IPS-20b (cell line): Measurements from ENCODE around the gene PICALM.
"Not testable (repeated sequence)": the region's sequence is repeated elsewhere in the genome, so short reads cannot be mapped to it uniquely, and the experiment has no call there.

Experiments
- H3K27ac ChIP-seq: one replicate; pipeline ENCODE4 v1.5.1; 2013; ENCODE audit warnings: low read length
- H3K27me3 ChIP-seq: 2 replicates; pipeline ENCODE4 v1.6.1; 2013; ENCODE audit warnings: mild to moderate bottlenecking, low read length, inconsistent platforms; ENCODE audit not compliant: insufficient read depth
- H3K36me3 ChIP-seq: 2 replicates; pipeline ENCODE4 v1.6.1; 2013; ENCODE audit warnings: low read depth, mild to moderate bottlenecking, inconsistent platforms, low read length, moderate library complexity; ENCODE audit not compliant: insufficient read depth
- H3K4me1 ChIP-seq: 2 replicates; pipeline ENCODE4 v1.6.1; 2013; ENCODE audit warnings: mild to moderate bottlenecking, control low read depth, inconsistent platforms, low read length, moderate library complexity; ENCODE audit not compliant: insufficient read depth
- H3K4me3 ChIP-seq: 2 replicates; pipeline ENCODE4 v1.5.1; 2013; ENCODE audit warnings: mild to moderate bottlenecking, low read length, inconsistent platforms
- H3K9ac ChIP-seq: 2 replicates; pipeline ENCODE4 v1.6.1; 2013; ENCODE audit warnings: low read depth, mild to moderate bottlenecking, inconsistent platforms, low read length, moderate library complexity
- H3K9me3 ChIP-seq: 2 replicates; pipeline ENCODE4 v1.6.1; 2013; ENCODE audit warnings: mild to moderate bottlenecking, low read depth, low read length, inconsistent platforms; ENCODE audit not compliant: insufficient read depth

PICALM gene, protein sequence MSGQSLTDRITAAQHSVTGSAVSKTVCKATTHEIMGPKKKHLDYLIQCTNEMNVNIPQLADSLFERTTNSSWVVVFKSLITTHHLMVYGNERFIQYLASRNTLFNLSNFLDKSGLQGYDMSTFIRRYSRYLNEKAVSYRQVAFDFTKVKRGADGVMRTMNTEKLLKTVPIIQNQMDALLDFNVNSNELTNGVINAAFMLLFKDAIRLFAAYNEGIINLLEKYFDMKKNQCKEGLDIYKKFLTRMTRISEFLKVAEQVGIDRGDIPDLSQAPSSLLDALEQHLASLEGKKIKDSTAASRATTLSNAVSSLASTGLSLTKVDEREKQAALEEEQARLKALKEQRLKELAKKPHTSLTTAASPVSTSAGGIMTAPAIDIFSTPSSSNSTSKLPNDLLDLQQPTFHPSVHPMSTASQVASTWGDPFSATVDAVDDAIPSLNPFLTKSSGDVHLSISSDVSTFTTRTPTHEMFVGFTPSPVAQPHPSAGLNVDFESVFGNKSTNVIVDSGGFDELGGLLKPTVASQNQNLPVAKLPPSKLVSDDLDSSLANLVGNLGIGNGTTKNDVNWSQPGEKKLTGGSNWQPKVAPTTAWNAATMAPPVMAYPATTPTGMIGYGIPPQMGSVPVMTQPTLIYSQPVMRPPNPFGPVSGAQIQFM

DNA sequence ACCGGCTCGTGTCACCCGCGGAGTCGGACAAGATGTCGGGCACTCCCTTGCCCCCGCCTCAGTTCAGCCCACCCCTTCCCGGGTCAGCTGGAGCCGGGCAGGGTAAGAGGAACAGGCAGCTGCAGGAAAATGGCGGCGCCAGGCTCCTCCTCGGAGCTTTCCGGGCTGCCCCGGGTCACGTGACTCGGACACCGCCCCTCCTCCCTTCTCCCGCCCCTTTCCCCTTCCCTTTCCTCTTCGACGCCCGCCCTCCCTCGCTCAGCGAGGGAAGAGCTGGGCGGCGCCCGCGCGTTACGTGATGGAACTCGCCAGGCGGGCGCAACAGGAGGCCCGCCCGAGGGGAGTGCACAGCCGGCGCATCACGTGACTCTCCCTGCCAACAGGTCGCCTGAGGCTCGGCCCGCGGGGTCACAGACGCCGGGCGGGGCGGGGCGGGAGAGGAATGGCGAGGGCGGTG, at the start of gene PICALM:
PICALM (minus strand) TSS at position 134 of the 457 bp plus-strand sequence. CDS start 304 bp downstream, outside the sequence.
- Histone ChIP-seq H3K36me3 (no peaks in the 10 kb centered on the region), H3K27ac (peak within 1 kb of the TSS; percentile 69), H3K4me1 (peaks cover 25% of the 10 kb centered on the region), H3K4me3 (peak within 1 kb of the TSS; percentile 92), H3K9ac (peak within 1 kb of the TSS; percentile 90), H3K9me3 (no peaks in the 10 kb centered on the region), H3K27me3 (no peaks in the 10 kb centered on the region)

DNA sequence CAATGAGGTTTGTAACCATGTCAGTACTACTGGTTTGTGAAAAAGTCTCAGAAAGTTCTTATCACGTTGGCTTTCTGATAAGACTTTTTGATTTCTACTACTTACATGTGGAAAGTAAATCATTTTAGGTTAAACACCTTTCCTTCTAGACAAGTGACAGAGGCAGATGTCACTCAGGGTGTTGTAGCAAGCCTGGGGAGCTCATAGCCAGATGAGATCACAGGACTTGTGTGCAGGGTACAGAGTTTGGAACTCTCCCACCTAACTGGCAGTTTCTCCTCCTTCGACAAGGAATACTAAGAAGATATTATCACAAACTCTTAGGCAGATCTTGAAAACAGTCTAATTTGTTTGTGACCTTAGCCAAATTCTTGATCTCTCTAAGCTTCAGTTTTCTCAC, 49.4 kb upstream of the PICALM start:
- H3K36me3 ChIP-seq = no peaks in the 10 kb centered on the region
- H3K9ac ChIP-seq = no peak overlapping the region
- no peak overlapping the region for H3K27ac ChIP-seq
- no peaks in the 10 kb centered on the region for H3K9me3 ChIP-seq
- no peak overlapping the region for H3K4me3 ChIP-seq
- no peaks in the 10 kb centered on the region for H3K27me3 ChIP-seq
- no peaks in the 10 kb centered on the region for H3K4me1 ChIP-seq

GRCh38 chr11:86117712-86118063, 48.8 kb upstream of the PICALM start:
- H3K27me3 ChIP-seq = no peaks in the 10 kb centered on the region
- no peak overlapping the region for H3K27ac ChIP-seq
- no peaks in the 10 kb centered on the region for H3K36me3 ChIP-seq
- no peaks in the 10 kb centered on the region for H3K9me3 ChIP-seq
- H3K4me3 ChIP-seq = no peak overlapping the region
- H3K4me1 ChIP-seq = no peaks in the 10 kb centered on the region
- no peak overlapping the region for H3K9ac ChIP-seq

GRCh38 chr11:86117001-86117711, 48.3 kb upstream of the PICALM start:
- Histone ChIP-seq H3K9ac (no peak overlapping the region), H3K27ac (no peak overlapping the region), H3K4me3 (no peak overlapping the region)

GRCh38 chr11:86116386-86116726, 47.5 kb upstream of the PICALM start:
- Histone ChIP-seq H3K9ac (no peak overlapping the region), H3K27me3 (no peaks in the 10 kb centered on the region), H3K9me3 (no peaks in the 10 kb centered on the region), H3K4me1 (no peaks in the 10 kb centered on the region), H3K4me3 (no peak overlapping the region), H3K27ac (no peak overlapping the region), H3K36me3 (no peaks in the 10 kb centered on the region)

More at GRCh38 chr11:86117001-86117711, 48.3 kb upstream of the PICALM start:
- H3K36me3 ChIP-seq = no peaks in the 10 kb centered on the region
- H3K9me3 ChIP-seq = no peaks in the 10 kb centered on the region
- no peaks in the 10 kb centered on the region for H3K27me3 ChIP-seq
- H3K4me1 ChIP-seq = no peaks in the 10 kb centered on the region

DNA sequence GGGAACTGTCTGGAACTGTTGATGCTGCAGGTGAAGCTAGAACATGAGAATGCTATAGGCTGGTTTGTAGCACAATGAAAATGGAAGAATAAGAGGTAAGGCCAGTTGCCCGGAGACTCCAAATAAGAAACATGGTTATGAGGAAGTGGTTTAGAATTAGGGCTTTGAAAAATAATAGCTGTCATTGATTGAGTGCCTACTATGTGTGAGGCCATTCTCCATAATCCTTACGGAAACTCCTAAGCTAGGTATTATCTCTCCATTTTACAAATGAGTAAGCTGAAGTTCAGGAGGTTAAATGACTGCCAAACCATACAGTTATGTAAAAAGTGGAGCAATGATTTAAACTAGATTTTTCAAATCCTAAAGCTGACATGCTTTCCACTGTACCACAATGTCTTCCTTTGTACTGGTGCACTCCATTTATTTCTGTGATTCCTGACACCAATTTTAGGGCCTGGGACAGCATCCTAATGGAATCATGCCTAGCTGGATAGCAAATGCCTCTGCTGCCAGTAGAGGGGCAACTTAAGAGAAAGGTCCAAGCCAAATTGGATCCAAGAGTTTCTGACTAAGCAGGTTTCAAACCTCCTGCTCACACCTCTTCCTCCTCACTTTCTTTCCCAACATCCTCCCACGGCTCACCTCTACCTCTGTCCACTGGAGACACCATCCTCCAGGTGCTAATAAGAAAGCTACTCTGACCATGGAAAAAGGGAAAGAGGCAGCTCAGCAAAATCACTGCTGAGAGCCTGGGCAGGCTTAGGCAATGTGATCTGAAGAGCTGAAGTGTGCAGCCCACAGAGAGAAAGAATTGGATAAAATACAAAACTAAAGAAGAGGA, 46.9 kb upstream of the PICALM start:
- no peak overlapping the region for H3K4me3 ChIP-seq
- no peak overlapping the region for H3K27ac ChIP-seq
- H3K4me1 ChIP-seq = no peaks in the 10 kb centered on the region
- no peak overlapping the region for H3K9ac ChIP-seq
- H3K27me3 ChIP-seq = no peaks in the 10 kb centered on the region
- H3K9me3 ChIP-seq = no peaks in the 10 kb centered on the region
- H3K36me3 ChIP-seq = no peaks in the 10 kb centered on the region

GRCh38 chr11:86108890-86109638, 40.2 kb upstream of the PICALM start:
- Histone ChIP-seq H3K9ac (no peak overlapping the region), H3K4me3 (no peak overlapping the region), H3K4me1 (no peaks in the 10 kb centered on the region), H3K9me3 (no peaks in the 10 kb centered on the region), H3K27me3 (no peaks in the 10 kb centered on the region), H3K36me3 (no peaks in the 10 kb centered on the region), H3K27ac (no peak overlapping the region)

GRCh38 chr11:86108191-86108590, 39.3 kb upstream of the PICALM start:
- H3K9me3 ChIP-seq = no peaks in the 10 kb centered on the region
- no peaks in the 10 kb centered on the region for H3K4me1 ChIP-seq
- H3K36me3 ChIP-seq = no peaks in the 10 kb centered on the region
- no peak overlapping the region for H3K9ac ChIP-seq
- H3K27ac ChIP-seq = no peak overlapping the region
- H3K4me3 ChIP-seq = no peak overlapping the region
- no peaks in the 10 kb centered on the region for H3K27me3 ChIP-seq

DNA sequence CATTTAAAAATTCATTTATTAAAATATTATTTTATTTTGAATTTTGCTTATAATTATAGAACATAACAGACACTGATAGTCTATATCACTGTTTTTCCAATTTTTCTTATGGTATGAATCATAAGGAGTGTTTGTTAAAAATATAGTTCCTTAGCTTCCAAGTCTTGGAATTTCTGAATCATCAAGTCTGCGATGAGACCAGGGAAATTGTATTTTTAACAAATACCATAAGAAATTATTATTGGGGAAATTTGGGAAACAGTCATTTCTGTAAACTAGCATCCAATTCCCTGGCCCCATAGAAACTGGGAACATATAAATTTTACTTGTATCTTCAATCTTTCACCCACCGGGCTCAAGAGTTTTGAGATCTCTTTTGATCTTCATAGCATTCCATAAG, 38.0 kb upstream of the PICALM start:
- no peak overlapping the region for H3K27ac ChIP-seq
- H3K9me3 ChIP-seq = no peaks in the 10 kb centered on the region
- no peaks in the 10 kb centered on the region for H3K27me3 ChIP-seq
- no peaks in the 10 kb centered on the region for H3K4me1 ChIP-seq
- no peak overlapping the region for H3K9ac ChIP-seq
- H3K4me3 ChIP-seq = no peak overlapping the region
- no peaks in the 10 kb centered on the region for H3K36me3 ChIP-seq

DNA sequence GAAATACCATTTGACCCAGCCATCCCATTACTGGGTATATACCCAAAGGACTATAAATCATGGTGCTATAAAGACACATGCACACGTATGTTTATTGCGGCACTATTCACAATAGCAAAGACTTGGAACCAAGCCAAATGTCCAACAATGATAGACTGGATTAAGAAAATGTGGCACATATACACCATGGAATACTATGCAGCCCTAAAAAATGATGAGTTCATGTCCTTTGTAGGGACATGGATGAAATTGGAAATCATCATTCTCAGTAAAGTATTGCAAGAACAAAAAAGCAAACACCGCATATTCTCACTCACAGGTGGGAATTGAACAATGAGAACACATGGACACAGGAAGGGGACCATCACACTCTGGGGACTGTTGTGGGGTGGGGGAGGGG, 37.1 kb upstream of the PICALM start:
- not testable (repeated sequence) for H3K4me1 ChIP-seq, H3K9ac ChIP-seq, H3K4me3 ChIP-seq, H3K27ac ChIP-seq, H3K27me3 ChIP-seq, H3K36me3 ChIP-seq, H3K9me3 ChIP-seq

DNA sequence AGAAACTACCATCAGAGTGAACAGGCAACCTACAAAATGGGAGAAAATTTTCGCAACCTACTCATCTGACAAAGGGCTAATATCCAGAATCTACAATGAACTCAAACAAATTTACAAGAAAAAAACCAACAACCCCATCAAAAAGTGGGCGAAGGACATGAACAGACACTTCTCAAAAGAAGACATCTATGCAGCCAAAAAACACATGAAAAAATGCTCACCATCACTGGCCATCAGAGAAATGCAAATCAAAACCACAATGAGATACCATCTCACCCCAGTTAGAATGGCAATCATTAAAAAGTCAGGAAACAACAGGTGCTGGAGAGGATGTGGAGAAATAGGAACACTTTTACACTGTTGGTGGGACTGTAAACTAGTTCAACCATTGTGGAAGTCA, 36.7 kb upstream of the PICALM start:
- H3K9ac ChIP-seq, H3K27ac ChIP-seq, H3K4me1 ChIP-seq, H3K9me3 ChIP-seq, H3K36me3 ChIP-seq, H3K4me3 ChIP-seq, H3K27me3 ChIP-seq: not testable (repeated sequence)
